Endothelial cell of hepatic sinusoid (primary cell): ENCODE data around the gene ABCC2.
"Not testable (repeated sequence)": the region's sequence is repeated elsewhere in the genome, so short reads cannot be mapped to it uniquely, and the experiment has no call there.

Experiments
- in situ Hi-C: cut with HindIII; loops from 2 replicates; pipeline ENCODE4 v1.10.0; 2017; ENCODE audit warnings: low sequenced_read_pairs

The ABCC2 gene

DNA sequence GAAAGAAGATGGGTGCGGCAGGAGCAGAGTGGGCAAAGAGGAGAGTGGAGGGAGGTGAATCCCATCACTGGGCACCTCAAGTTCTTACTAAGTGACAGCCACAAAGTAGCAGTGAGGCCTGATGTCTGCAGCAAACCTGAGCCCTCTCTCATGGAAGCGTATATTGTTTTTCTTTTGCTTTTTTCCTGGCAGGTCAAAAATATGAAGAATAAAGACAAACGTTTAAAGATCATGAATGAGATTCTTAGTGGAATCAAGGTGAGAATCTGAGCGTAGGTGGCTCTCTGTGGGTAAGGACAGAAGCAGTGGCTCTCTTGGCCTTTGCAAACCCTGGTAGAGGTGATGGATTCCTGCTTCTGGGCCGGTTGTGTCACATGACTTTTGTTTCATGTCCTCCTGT, 22.8 kb downstream of the ABCC2 start:
- in situ Hi-C loops = no loop called here

DNA sequence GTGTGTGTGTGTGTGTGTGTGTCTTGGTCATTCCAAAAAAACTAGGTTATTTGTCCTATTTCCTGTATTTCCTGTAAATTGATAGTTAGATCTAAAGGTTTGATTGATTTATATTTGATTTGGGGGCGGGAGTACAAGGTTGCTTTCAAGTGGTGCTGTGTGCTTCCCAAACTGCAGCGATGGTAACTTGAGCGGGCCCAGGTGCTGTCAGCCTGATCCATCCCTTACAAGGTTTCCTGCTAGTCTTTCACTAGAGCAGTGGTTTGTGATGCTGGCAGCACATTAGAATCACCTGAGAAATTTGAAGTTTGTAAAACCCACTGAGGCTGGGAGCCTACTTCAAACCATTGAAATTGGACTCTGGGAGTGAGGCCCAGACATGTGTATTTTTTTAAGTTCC, 23.7 kb downstream of the ABCC2 start:
- in situ Hi-C loops = no loop called here

DNA sequence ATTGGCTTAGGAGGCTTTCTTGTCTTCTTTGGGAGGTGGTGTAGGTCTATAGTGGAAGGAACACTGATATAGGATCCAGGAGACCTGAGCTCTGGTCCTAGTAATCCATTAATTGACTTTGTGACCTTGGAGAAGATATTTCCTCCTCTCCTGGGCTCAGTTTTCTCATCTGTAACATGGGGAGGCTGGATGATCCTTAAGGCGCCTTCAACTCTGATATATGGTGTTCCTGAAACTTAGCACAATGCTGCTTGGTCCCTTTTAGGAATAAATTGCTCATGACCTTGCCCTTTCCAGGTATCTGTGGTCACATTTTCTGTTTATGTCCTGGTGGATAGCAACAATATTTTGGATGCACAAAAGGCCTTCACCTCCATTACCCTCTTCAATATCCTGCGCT, 25.3 kb downstream of the ABCC2 start:
- in situ Hi-C loops = no loop called here

DNA sequence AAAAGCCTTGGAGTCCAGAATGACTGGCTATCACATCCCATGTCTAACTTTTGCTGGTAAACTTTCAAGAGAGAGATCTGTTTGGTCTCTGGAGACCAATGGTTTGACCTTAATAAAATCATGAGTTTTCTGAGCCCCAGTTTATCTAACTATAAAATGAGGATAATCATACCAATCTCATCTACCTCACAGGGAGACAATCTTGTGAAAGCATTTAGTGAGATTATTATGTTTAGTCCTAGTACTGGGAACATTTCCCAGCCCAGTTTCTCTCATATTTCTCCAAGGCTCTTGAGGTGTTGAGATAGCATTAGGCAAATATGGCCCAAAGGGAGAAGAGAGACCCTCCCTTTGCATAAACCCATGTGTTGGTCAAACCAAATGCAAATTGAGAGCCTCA, 25.8 kb downstream of the ABCC2 start:
- in situ Hi-C loops = no loop called here

DNA sequence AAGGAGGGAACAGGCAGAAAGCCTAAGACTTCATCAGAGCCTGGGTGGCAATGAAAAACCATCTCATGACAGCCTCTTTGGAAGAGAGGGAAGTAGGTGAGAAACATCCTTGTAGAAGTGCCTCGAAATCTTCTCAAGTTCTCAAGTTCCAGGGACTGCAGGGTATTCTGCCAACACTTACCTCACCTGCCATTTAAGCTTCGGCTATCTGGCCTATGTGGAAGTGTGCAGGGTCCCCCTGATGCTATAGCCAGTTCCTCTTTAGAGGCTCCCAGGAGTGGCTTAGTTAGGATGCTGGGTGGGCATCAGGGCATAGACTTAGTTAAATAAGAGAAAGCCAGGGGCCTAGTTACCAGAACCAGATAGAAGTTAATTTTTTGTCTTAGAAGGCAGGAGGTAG, 27.0 kb downstream of the ABCC2 start:
- in situ Hi-C loops = no loop called here

- in situ Hi-C loops = no loop called here
Measured at GRCh38 chr10:99809931-99810615, 27.6 kb downstream of the ABCC2 start.

GRCh38 chr10:99812177-99812576, 29.7 kb downstream of the ABCC2 start:
- in situ Hi-C loops = no loop called here

GRCh38 chr10:99814143-99814542, 31.7 kb downstream of the ABCC2 start:
- in situ Hi-C loops = no loop called here

DNA sequence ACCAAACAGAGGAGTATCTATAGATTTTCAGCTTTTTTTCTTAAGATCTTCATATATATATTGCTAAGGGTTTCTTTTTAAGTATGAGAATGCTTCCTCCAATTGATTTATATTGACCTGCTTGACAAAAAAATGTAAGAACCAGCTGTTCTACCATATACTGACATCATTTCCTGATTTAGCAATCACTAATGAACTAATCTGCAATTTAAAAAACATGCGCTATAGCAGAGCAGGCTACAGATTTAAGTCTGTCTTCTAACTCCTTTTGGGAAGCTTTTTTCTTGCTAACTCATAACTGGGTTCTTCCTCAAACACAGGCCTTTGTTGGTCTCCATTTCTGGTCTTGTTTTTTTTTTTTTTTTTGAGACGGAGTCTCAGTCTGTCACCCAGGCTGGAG, 33.2 kb downstream of the ABCC2 start:
- in situ Hi-C loops = no loop called here

GRCh38 chr10:99827936-99828335, 45.5 kb downstream of the ABCC2 start:
- in situ Hi-C loops = no loop called here

DNA sequence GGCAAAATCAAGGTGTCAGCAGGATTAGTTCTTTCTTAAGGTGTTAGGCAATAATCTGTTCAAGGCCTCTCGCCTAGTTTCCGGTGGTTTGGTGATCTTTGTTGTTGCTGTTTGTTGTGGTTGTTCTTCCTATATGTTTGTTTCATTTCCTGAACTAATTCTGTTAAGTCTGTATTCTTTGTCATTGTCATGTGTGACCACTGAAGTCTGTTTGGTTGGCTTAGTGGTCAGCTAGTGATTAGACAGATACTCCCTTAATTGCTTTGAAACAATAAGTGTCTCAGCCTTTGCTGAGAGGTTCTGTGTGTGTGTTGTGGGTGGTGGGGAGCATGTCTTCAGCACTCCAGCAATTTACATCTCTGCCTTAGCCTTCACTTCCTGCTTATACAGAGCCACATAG, 46.0 kb downstream of the ABCC2 start:
- in situ Hi-C loops = no loop called here

GRCh38 chr10:99832439-99832838, 50.0 kb downstream of the ABCC2 start:
- in situ Hi-C loops = loop anchor here (5.0 kb wide), 1 partner anchor 90 kb away; no protein-coding TSS in a partner anchor

DNA sequence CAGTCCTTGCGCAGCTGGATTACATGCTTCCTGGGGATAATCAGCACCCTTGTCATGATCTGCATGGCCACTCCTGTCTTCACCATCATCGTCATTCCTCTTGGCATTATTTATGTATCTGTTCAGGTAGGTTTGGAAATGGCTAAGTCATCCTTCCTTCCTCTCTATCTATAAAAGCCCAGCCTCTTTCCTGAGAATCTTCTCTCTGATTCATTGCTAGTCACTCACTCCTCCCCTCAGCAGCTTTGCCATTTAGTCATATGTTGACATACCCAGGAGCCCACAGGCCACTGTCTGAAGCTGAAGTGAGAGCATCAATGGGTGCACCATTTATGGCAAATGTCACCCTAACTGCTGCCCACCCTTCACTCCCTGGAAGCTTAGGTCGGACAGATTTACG, 52.0 kb downstream of the ABCC2 start:
- in situ Hi-C loops = loop anchor here (5.0 kb wide), 1 partner anchor 92 kb away; no protein-coding TSS in a partner anchor

GRCh38 chr10:99835947-99836346, 53.5 kb downstream of the ABCC2 start:
- in situ Hi-C loops = loop anchor here (5.0 kb wide), 1 partner anchor 34 kb away; no protein-coding TSS in a partner anchor

DNA sequence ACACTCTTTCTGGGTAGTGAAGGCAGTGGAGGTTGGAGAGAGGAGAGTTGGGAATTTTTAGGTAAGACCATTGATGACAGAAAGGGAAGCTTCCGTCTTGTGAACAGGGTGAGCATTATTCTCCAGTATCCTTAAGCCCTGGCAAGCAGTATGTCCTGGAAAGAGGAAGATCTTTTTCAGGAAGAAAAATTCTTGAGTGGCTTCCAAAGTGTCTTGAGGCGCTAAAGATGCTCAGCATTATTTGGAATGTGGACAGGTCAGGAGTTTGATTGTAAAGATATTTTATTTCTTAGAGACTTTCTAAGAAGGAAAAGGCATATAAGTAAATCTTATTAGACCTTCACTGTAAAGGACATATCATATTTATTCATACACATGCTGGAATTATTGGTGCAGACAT, 54.3 kb downstream of the ABCC2 start:
- in situ Hi-C loops = loop anchor here (5.0 kb wide), 1 partner anchor 34 kb away; no protein-coding TSS in a partner anchor

DNA sequence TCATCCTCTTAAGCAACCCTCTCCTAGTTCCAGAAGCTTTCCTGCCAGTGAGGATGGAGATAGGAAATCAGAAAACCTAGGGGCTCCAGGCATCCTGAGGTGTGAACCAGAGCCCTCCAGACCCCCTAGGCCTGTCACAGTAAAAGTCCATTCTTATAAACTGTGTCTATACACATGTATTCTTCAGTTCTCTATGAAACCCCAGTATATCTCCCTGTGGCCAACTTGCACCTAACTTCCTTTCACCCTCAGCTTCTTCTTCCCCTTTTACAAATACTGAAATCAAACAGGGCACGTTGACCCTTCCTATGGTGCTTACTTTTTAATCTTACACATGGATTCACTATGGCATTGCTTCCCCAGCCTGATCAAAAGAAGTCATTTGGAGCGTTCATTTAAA, 58.4 kb downstream of the ABCC2 start:
- in situ Hi-C loops = not testable (repeated sequence)

GRCh38 chr10:99841746-99842145, 59.3 kb downstream of the ABCC2 start:
- in situ Hi-C loops = no loop called here

- in situ Hi-C loops = no loop called here
Measured at GRCh38 chr10:99843310-99843709, 60.9 kb downstream of the ABCC2 start.

GRCh38 chr10:99844433-99844955, 62.1 kb downstream of the ABCC2 start:
- in situ Hi-C loops = no loop called here

- in situ Hi-C loops = loop anchor here (5.0 kb wide), 2 partner anchors 66 to 201 kb away; no protein-coding TSS in a partner anchor
Measured at GRCh38 chr10:99845837-99846382, 63.5 kb downstream of the ABCC2 start.

DNA sequence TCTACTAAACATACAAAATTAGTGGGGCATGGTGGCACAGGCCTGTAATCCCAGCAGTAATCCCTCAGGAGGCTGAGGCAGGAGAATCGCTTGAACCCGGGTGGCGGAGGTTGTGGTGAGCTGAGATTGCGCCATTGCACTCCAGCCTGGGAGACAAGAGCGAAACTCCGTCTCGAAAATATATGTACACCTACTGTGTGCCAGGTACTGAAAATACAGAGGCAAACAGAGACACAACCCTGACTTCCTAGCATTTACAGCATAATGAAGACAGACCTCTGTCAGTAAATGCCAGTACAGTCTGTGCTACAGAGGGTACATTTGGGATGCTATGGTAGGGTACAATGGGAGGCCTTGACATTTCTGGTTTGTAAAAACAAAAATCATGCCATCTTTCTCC, 66.6 kb downstream of the ABCC2 start:
- in situ Hi-C loops = loop anchor here (5.0 kb wide), 2 partner anchors 63 to 198 kb away; no protein-coding TSS in a partner anchor

DNA sequence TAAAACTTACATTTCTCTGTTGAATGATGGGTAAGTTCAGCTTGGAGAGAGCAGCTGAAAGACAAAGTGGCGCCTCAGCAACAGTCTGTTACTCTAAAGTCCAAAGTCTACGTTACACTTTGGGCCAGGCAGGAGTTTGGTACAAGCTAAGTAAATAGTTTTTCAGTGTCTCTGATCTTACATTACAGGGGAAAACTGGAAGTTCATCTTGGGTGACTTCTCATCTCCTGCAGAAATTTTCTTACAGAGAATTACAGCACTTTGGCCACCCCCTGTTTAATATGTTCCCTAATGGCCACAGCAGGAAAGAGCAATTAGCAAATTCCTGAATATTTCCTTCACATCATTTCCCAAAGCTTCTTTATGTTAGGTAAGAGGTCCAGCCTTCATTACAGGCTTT, 67.1 kb downstream of the ABCC2 start:
- in situ Hi-C loops = loop anchor here (5.0 kb wide), 2 partner anchors 63 to 198 kb away; no protein-coding TSS in a partner anchor
